Kasumi-1 (cell line): ENCODE measurements around the gene CRAMP1.
"Not testable (repeated sequence)": the region's sequence is repeated elsewhere in the genome, so short reads cannot be mapped to it uniquely, and the experiment has no call there.

Experiments
- DNase-seq, 2 experiments: peaks; one replicate each; lab custom pipeline; 2025; lab: John Stamatoyannopoulos, UW

Gene CRAMP1

DNA sequence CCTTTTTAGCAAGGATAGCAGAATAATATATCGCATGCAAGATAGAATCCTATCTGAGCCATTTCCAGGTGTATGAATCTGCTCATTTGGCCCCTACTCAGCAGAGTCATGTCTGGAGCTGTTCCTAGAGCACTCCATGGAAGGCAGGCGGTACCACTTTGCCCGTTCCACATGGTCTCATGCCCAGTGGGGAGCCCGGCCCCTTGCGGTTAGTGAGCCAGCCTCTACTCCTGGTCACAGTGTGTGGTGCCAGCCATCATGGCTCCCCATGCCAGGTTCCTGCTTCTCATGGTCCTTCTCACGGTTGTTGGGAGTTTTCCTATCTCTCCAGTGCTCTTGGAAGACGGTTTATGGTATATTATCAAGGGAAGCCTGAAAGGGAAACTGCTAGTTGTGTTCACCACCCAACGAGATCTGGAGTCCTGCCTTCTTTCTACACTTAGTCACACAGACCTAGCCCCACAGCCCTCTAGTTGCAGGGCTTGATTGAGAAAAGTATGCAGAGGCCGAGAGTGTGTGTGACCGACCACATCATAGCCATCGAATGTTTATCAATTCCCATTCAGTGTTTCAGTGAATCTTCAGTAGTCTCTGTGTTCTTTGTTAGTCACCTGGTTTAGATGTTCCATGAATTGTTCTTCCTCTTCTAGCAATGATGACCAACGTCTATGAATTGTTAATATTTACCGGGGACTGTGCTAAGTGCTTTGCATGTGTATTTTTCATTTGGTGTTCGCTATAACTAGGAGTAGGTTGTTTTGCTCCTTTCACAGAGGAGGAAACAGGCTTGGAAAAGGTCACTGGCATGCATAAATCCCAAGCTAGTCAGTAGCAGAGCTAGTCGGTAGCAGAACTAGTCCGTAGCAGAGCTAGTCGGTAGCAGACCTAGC, 75.5 kb downstream of the CRAMP1 start:
- DNase-seq: no peak

DNA sequence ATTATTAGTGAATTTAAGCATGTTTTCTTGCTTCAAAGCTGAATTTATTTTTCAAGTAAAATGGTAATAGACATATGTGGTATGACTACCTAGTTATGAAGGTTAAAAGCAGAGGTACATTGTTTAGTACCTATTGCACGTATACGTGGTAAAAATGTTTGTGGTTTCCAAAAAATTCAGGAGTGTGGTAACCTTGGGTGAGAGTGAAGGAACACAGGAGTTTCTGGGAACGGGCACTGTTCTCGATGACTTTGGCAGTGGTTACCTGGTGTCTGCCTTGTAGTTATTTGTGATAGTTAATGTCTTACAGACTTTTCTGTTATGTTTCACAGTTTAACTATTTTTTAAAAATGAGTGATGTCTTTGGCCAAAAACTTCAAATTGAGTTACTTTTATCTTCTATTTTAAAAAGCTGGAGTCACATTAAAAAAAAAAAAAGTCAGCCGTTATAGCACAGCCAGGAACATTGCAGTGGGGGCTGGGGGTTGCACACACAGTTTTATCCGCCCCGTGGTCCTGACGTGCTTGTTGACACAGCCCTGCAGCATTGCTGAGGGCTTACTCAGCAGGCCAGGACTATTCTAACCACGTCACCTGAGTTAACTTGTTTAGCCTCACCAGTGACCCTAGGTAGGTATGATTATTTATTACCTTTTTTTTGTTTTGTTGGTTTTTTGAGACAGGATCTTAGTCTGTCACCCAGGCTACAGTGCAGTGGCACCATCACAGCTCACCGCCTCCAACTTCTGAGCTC, 76.8 kb downstream of the CRAMP1 start:
- no peak for DNase-seq

DNA sequence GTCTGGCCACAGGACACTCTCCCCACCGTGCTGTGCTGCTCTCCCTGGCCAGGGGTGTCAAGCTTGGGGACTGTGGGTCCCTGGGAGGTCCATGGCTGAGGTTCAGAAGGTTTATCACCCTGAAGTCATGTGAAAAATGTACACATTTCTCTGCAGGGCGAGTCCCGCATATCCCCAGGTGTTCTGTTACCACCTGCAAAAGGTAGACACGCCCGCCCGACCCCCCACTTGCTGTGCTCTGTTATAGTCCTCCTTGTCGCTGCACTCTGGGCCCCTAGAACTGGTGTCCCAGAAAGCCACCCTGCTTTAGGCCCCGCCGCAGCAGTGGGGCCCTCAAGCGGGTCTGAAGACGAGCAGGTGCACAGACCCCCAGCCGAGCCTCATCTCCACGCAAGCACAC, 77.7 kb downstream of the CRAMP1 start:
- no peak for DNase-seq

DNA sequence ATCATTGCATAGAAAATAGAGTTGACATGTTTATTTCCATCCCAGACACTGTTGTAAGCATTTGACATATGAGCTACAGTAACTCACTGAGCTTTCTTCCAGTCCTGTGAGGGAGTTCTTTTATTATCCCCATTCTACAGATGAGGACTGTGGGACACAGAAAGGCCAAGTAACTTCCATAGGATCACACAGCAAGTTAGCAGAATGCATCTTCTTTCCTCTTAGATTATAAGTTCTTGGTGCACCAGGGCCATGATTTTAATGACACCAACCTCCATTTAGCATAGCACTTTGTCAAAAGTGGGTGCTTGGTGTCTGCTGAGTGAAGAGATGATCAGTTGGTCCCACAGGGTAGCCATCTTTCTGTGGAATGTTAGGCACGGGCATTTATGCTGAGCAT, 78.7 kb downstream of the CRAMP1 start:
- no peak for DNase-seq

DNA sequence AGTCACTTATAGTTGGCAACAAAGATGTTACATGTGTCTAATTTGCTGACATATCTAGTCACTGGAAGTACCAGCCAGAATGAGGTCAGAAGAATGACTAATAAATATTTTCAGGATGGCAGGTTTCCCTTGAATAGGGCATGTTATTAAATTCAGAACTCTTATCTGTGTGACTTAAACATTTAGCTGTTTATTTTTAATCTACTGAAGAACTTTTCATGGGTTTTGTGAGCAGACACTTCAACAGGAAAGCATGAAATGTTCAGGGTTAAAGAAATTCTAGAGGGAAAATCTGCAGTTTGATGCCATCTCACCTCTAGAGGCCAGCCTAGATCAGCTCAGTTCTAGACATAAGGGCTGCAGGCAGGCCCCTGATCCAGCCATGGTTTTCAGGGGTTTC, 79.1 kb downstream of the CRAMP1 start:
- DNase-seq: peak in 1 of 2 experiments; percentile 2

DNA sequence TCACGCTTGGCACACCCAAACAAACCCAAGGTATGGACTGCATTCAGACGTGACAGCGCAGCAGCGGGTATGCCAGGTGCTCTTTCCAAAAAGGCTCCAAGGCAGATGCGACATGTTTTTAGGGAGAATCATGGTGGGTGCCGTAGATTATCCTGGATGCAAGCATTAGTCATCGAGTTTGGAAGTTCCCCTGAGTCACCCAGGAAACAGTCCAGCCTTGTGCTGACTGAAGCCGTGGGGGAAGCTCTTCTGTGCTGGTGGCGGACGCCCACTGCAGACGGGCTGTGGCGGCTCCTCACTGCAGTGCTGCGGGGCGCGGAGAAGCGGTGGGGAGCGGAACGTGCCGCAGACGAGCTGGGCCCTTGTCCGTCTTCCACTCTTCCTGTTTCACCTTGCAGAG, 79.8 kb downstream of the CRAMP1 start:
- DNase-seq: no peak

DNA sequence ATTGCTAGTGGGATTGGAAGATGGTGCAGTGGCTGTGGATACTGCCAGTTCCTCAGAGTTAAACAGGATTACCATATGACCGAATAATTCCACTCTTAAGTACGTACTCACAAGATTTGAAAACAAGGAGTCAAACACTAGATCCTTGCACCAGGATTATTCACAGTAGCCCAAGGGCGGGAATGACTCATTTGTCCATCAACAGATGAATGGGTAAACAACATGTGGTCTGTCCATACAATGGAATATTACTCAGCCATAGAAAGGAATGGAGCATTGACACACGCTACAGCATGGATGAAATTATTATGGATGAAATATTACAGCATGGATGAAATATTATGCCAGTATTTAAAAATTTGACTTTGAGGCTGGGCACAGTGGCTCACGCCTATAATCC, 84.7 kb downstream of the CRAMP1 start:
- no peak for DNase-seq

DNA sequence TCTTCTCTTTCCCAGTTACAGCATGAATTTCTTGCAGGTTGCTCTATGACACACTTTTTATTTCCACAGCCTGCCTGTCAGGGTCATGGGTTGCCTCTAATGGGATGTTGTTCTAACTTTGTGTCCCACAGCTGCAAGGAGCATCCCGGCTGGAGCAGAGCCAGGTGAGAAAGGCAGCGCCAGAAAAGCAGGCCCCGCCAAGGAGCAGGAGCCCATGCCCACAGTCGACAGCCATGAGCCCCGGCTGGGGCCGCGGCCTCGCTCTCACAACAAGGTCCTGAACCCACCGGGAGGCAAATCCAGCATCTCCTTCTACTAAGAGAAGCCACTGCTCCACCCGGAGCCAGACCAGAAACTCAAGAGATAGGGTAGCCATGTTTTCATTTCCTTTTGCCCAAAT, 86.5 kb downstream of the CRAMP1 start:
- DNase-seq: no peak

DNA sequence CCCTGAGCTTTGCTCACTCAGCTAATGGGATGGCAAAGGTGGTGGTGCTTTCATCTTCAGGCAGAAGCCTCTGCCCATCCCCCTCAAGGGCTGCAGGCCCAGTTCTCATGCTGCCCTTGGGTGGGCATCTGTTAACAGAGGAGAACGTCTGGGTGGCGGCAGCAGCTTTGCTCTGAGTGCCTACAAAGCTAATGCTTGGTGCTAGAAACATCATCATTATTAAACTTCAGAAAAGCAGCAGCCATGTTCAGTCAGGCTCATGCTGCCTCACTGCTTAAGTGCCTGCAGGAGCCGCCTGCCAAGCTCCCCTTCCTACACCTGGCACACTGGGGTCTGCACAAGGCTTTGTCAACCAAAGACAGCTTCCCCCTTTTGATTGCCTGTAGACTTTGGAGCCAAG, 88.1 kb downstream of the CRAMP1 start:
- DNase-seq: no peak

DNA sequence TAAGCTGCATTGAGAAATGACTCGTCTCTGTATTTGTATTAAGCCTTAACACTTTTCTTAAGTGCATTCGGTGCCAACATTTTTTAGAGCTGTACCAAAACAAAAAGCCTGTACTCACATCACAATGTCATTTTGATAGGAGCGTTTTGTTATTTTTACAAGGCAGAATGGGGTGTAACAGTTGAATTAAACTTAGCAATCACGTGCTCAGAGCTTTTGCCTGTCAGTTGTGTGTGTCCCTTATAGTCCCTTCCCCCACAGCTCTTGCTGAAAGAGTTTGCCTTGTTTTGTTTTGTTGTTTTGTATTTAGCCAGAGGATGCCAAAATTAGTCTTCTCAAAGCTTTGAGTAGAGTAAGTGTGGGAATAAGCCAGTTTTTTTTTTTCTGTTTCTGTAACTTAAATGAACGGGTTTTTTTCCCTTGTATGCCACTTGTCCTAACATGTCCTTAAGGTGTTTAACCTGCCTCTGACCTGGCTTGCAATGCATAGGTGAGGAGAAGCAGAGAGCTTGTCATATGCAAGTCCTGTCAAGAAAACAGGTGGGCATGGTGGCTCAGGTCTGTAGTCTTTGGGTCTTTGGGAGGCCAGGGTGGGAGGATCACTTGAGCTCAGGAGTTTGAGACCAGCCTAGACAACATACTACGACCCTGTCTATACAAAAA, 89.2 kb downstream of the CRAMP1 start:
- DNase-seq: no peak

DNA sequence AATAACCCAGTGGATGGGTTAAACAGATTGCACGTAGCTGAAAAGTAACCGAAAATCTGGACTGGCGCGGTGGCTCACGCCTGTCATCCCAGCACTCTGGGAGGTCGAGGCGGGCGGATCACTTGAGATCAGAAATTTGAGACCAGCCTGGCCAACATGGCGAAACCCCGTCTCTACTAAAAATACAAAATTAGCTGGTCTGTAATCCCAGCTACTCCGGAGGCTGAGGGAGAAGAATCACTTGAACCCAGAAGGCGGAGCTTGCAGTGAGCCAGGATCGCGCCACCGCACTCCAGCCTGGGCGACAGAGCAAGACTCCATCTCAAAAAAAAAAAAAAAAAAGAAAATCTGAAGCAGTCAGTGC, 93.1 kb downstream of the CRAMP1 start:
- DNase-seq: not testable (repeated sequence)

DNA sequence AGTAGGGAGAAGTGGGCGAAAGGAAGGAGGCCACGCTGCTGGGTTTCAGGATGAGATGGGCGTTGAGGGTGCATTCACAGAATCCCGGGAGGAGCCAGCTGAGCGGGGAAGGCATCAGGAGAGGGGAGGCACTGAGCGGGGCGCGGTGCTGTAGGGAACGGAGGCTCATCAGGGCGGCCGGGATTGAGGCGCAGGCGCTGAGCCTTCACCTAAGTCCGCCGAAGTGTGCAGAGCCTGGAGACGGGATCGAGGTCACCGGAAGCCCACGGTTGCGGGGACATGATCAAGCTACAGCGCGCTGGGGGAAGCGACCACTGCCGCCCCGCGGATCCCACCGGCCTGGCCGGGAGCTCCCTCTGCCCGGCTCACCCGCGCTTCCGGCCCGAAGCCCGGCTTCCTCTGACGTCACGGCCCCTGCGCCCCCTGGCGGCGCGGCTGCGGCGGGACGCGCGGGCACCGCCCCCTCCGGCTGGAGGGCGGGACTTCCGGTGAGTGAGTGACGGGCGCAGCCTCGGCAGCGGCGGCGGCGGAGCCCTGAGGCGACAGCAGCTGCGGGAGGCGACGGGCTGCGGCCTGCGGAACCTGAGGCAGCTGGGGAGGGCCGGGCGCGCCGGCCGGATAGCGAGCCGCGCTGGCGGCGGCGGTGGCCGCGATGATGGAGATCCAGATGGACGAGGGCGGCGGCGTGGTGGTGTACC, 93.7 kb downstream of the CRAMP1 start, which contains the start of gene MAPK8IP3:
Gene MAPK8IP3 (plus strand): TSS at position 508 of the 698 bp plus-strand sequence. CDS start 145 bp downstream, at position 653.
- peak; percentile 30 to 57 for DNase-seq

DNA sequence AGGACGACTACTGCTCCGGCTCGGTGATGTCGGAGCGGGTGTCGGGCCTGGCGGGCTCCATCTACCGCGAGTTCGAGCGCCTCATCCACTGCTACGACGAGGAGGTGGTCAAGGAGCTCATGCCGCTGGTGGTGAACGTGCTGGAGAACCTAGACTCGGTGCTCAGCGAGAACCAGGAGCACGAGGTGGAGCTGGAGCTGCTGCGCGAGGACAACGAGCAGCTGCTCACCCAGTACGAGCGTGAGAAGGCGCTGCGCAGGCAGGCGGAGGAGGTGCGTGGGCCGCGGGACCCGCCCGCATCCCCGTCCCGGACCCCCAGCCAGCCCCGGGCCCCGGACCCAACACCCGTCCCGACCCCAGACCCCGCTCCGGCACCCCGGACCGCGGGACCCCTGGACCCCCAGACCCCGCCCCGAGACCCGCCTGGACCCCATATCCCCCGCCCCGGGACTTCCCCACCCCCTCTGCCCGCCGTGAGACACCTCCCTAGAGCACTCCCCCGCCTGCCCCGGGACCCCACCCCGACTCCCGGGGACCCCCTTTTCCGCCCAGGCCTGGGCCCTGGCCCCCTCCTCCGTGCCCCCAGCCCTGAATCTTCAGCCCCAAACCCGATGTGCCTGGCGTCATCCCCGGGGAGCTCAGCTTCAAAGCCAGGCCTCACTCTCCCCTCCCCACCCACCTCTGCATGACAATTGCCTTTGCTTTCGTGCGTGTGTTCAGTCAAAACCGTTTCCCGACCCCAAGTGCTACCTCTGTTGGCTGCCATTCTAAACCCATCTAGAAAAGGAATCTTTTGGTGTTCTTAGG, 94.4 kb downstream of the CRAMP1 start:
- no peak for DNase-seq

DNA sequence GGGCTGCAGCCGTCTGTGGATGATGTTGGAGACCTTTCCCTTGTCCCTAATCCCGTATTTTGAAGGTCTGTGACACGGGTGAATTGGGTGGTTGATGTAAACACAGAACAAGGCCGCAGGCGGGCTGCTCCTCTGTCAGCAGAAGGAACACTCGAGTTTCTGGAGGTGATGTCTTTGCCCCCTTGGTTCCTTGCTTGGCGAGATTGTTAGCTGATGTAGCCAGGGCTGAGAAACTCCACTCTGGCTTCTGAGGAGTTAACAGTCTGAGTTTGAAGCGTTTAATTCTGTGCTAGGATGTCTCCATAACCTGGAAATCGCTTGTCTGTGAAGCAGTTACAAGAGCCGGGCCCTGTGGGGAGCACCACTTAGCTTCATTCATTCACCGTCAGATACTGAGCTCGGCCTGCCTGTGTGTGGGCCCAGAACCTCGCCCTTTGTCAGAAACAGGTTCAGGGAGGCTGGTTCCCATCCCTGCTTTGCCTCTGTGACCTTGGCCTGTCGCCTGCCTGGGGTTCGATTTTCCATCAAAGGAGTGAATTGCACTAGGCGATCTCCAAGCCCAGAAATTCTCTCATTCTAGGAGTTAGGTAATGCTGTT, 95.1 kb downstream of the CRAMP1 start:
- DNase-seq: no peak

DNA sequence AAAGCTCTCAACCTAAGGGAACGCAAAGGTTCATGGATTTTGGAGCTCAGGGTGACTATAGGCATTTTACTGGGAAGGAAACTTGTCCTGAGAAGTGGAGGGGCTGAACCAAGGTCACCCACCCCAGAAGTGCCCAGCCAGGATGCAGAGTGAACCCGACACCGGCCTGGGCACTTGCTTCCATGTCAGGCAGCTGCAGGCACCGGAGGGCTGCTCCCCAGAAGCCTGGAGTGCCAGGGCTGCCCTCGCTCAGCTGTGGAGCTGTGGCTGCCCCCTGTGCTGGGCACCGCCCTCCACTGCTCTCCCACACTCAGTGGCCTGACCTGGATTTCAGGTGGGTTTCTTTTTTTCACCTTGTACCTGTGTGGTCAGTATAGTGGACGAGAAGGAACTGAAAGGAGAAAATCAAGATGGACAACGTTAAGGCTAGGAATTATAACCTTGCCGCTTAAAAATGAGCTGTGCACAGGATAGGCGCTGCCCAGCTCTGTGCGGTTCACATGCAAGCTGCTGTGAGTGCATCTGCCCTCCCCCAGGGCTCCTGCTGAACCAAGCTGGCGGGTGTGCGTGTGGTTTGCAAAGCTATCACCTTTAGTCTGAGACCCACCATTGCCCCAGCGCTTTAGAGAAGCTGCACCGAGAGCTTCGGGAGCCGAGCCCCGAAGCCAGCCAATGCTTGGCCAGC, 96.1 kb downstream of the CRAMP1 start:
- DNase-seq: no peak

DNA sequence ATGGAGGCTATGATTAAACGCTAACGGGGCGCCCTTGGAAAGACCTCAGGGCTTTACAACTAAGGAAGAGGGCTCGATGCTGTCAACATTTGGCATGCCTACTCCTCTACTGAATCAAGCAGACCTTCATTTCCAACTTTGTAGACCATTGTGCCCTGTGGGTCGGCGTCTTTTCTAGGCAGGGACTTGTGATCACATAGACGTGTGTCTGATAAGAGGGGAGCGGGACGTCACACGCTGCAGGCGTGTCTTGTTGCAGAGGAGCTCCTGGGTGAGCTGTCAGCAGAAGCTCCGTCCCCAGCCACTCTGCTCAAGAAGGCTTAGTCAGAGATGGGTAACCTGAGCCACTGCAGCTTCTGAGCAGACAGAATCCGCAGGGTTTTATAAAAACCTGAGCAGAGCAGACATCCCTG, 96.6 kb downstream of the CRAMP1 start:
- DNase-seq: no peak

DNA sequence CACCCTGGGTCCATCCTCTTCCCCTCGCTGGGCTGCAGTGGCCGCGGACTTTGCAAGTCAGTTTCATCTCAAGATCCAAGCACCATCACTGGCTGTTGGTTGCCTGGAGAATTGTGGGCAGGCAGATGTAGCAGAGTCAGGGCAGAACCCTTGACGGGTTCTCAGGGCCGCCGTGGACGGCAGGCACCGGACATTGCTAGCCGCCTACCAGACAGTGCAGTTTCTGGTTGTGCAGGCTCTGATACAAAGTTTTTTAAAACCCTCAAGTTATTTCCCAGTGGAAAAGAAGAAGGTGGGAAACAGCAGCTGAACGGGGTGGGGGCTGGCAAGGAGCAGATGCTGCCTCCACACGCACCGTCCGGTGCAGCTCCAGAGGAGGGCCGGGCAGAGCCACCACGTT, 97.2 kb downstream of the CRAMP1 start:
- no peak for DNase-seq

DNA sequence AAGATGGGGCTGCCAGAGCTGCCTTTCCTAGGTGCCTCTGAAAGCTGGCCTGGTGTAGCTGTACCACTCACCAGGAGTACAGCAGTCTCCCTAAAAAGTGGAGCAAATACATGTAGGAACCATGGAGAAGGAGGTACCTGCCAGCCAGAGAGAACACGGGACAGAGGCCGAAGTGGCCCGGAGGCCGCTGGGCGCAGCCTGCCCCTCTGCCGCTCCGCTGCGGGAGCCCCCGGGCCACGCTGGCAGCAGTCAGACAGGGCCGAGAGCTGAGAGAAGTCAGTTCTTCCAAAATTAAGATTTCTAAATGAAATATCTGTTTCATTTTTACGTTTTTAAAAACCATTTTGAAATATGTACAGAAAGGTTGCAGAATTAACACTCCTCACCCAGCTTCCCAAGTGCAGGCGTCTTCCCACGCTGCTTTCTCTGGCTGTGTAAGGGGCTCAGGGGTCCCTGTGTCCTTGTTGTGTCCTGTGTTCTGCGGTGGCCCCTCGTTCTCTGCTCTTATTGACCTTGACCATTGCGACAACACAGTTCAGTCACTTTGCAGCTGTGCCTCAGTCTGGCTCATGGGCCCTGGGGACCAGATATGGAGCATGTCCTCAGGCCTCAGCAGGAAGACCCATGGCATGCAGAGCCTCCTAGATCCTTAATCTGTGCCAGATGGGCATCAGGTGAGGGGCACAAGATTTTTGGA, 98.8 kb downstream of the CRAMP1 start:
- DNase-seq: no peak

DNA sequence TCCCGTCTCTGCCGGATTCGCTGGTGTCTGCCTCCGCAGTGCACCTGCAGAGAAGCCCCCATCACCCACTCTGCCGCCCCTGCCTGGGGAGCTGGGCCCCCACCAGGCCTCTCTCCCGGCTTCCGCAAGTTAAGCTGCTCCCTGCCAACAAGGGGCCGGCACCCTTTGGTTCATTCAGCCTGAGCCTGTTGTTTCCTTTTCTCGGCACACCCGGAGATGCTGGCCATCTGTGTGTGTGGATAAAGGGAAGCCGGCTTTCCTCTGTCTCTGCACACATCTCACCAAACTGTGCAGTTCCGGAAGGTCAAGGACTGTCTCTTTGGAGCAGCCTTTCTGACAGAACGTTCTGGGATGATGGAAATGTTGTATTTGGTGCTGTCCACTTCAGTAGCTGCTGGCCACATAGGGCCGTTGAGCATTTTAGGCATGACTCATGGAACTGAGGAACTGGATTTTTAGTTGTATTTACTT, 100.7 kb downstream of the CRAMP1 start:
- peak; percentile 34 to 47 for DNase-seq
